OCI-LY7 (cell line): ENCODE measurements around the gene ACBD6. TPM values are rescaled to one million over a fixed set of nuclear protein-coding genes. Genes with fewer than 3 reads are reported as not detected.

Experiments used
- BruUV-seq: library from RNA; stranded (reverse); fragments of 400-500 nt; replicated peaks from 2 replicates; lab custom pipeline; 2021; lab: Mats Ljungman, UMichigan
- CTCF ChIA-PET: fragments of 300-600 bp; sonication (Branson Sonifier 250); formaldehyde crosslinking; loops from one replicate; lab custom pipeline; 2022; ENCODE audit warnings: antibody characterized with exemption; ENCODE audit not compliant: unreplicated experiment; lab: Charles Lee
- POLR2A ChIA-PET: fragments of 300-600 bp; sonication (Branson Sonifier 250); formaldehyde crosslinking; loops from one replicate; lab custom pipeline; 2022; ENCODE audit warnings: antibody characterized with exemption; lab: Charles Lee
- DNase-seq: peaks from one replicate; pipeline ENCODE4 v3.0.0-alpha.2; 2015; ENCODE audit warnings: low spot score
- H2AFZ ChIP-seq: fragments of 200-600 bp; sonication (generic), shearing (Covaris generic); 2 replicates; pipeline ENCODE4 v1.6.1; 2014; ENCODE audit warnings: mild to moderate bottlenecking, antibody characterized with exemption, low read length, moderate library complexity
- H3K27ac ChIP-seq: fragments of 200-600 bp; sonication (generic); 2 replicates; pipeline ENCODE4 v1.5.1; 2014; ENCODE audit warnings: mixed run types, low read depth, mild to moderate bottlenecking, moderate library complexity, low read length, inconsistent platforms; ENCODE audit not compliant: poor library complexity, severe bottlenecking
- H3K36me3 ChIP-seq: fragments of 200-600 bp; sonication (generic); 2 replicates; pipeline ENCODE4 v1.6.1; 2014; ENCODE audit warnings: mild to moderate bottlenecking, antibody characterized with exemption, low read length, moderate library complexity, mixed read lengths; ENCODE audit not compliant: insufficient read depth
- H3K4me1 ChIP-seq: fragments of 200-600 bp; sonication (generic); 2 replicates; pipeline ENCODE4 v1.5.1; 2014; ENCODE audit warnings: mild to moderate bottlenecking, low read length; ENCODE audit not compliant: insufficient read depth, poor library complexity, severe bottlenecking
- H3K4me2 ChIP-seq: fragments of 200-600 bp; sonication (generic); 2 replicates; pipeline ENCODE4 v1.6.1; 2014; ENCODE audit warnings: mild to moderate bottlenecking, low read length
- H3K4me3 ChIP-seq: fragments of 200-600 bp; sonication (generic); 2 replicates; pipeline ENCODE4 v1.5.1; 2014; ENCODE audit warnings: mild to moderate bottlenecking, low read depth, low read length; ENCODE audit not compliant: poor library complexity, severe bottlenecking
- H3K79me2 ChIP-seq: fragments of 200-600 bp; sonication (generic); 2 replicates; pipeline ENCODE4 v1.6.1; 2016; ENCODE audit warnings: low read depth, mild to moderate bottlenecking, low read length, moderate library complexity, mixed read lengths; ENCODE audit not compliant: insufficient read depth
- H3K9me2 ChIP-seq: fragments of 200-600 bp; sonication (generic); 2 replicates; pipeline ENCODE4 v1.6.1; 2016; ENCODE audit warnings: mild to moderate bottlenecking, low read length, mixed read lengths; ENCODE audit not compliant: insufficient read depth
- H3K9me3 ChIP-seq: fragments of 200-600 bp; sonication (generic); 2 replicates; pipeline ENCODE4 v1.6.1; 2014; ENCODE audit warnings: mild to moderate bottlenecking, mixed run types, low read length, mixed read lengths
- H4K20me1 ChIP-seq: fragments of 200-600 bp; sonication (generic); 2 replicates; pipeline ENCODE4 v1.6.1; 2014; ENCODE audit warnings: mild to moderate bottlenecking, antibody characterized with exemption, low read length, moderate library complexity, mixed read lengths; ENCODE audit not compliant: insufficient read depth
- CTCF ChIP-seq: fragments of 200-600 bp; sonication (generic); conservative IDR thresholded peaks from 2 replicates; pipeline ENCODE4 v1.5.1; 2014; ENCODE audit warnings: mild to moderate bottlenecking, antibody characterized with exemption, low read length, moderate library complexity, mixed read lengths
- EZH2phosphoT487 ChIP-seq: fragments of 200-600 bp; sonication (generic); IDR thresholded peaks from 2 replicates; pipeline ENCODE4 v1.6.1; 2018; ENCODE audit warnings: low read depth, borderline replicate concordance, mild to moderate bottlenecking, mixed run types, antibody characterized with exemption, low read length, moderate library complexity, mixed read lengths
- intact Hi-C: fragments of 100-400 bp; cut with micrococcal nuclease; formaldehyde crosslinking; loops from one replicate; pipeline ENCODE4 v1.10.0; 2022; ENCODE audit not compliant: unreplicated experiment
- total RNA-seq, 2 experiments: library from RNA; depleted of rRNA in 1 of 2; stranded (reverse); fragments of >200 nt in 1 of 2; shearing (Covaris generic) in 1 of 2; gene quantifications; 2 replicates each; pipeline ENCODE4 v1.2.3, GENCODE V29; 2014 to 2022

ACBD6 gene
- total RNA-seq, 2 experiments from 2014 or later: 61.2 to 78.4 TPM

- H3K4me3 ChIP-seq: no peak overlapping the region
- H3K4me2 ChIP-seq: no peak overlapping the region
- TF ChIP-seq CTCF: no peak
- TF ChIP-seq EZH2phosphoT487: no peak
- H2AFZ ChIP-seq: no peak overlapping the region
- H3K9me3 ChIP-seq: no peaks in the 10 kb centered on the region
- H4K20me1 ChIP-seq: no peaks in the 10 kb centered on the region
- no peaks in the 10 kb centered on the region for H3K4me1 ChIP-seq
- no peak overlapping the region for H3K27ac ChIP-seq
- POLR2A ChIA-PET: no interaction called here
- H3K79me2 ChIP-seq: no peaks in the 10 kb centered on the region
- BruUV-seq: no TSS peak
- DNase-seq: no peak
- no peaks in the 10 kb centered on the region for H3K9me2 ChIP-seq
- H3K36me3 ChIP-seq: peaks cover 17% of the 10 kb centered on the region
- CTCF ChIA-PET: no interaction called here
- intact Hi-C loops: no loop called here
Observed at GRCh38 chr1:180274221-180274620, 228.2 kb downstream of the ACBD6 start.

GRCh38 chr1:180273066-180273465 is 229.3 kb downstream of the ACBD6 start:
- no peaks in the 10 kb centered on the region for H4K20me1 ChIP-seq
- ChIA-PET CTCF (no interaction called here), POLR2A (interaction anchor here (0.6 to 1.1 kb wide), 2 partner anchors 13 to 317 kb away, joined by 3 read pairs; no protein-coding TSS in a partner anchor)
- H3K4me3 ChIP-seq: no peak overlapping the region
- no peak for DNase-seq
- intact Hi-C loops: no loop called here
- no peak overlapping the region for H3K4me2 ChIP-seq
- peaks cover 17% of the 10 kb centered on the region for H3K36me3 ChIP-seq
- no peak overlapping the region for H3K27ac ChIP-seq
- no TSS peak for BruUV-seq
- no peaks in the 10 kb centered on the region for H3K9me3 ChIP-seq
- no peak overlapping the region for H2AFZ ChIP-seq
- no peak for TF ChIP-seq EZH2phosphoT487
- no peak for TF ChIP-seq CTCF
- no peaks in the 10 kb centered on the region for H3K9me2 ChIP-seq
- H3K4me1 ChIP-seq: no peaks in the 10 kb centered on the region
- no peaks in the 10 kb centered on the region for H3K79me2 ChIP-seq

- ChIA-PET CTCF (no interaction called here), POLR2A (no interaction called here)
- no peak overlapping the region for H3K27ac ChIP-seq
- H3K79me2 ChIP-seq: no peaks in the 10 kb centered on the region
- H4K20me1 ChIP-seq: no peaks in the 10 kb centered on the region
- H3K9me2 ChIP-seq: no peaks in the 10 kb centered on the region
- intact Hi-C loops: no loop called here
- peaks cover 17% of the 10 kb centered on the region for H3K36me3 ChIP-seq
- no peak overlapping the region for H3K4me2 ChIP-seq
- H3K4me1 ChIP-seq: no peaks in the 10 kb centered on the region
- H3K9me3 ChIP-seq: no peaks in the 10 kb centered on the region
- H3K4me3 ChIP-seq: no peak overlapping the region
- DNase-seq: no peak
- TF ChIP-seq CTCF (no peak), EZH2phosphoT487 (no peak)
- no TSS peak for BruUV-seq
- no peak overlapping the region for H2AFZ ChIP-seq
Observed at GRCh38 chr1:180272395-180272794, 230.0 kb downstream of the ACBD6 start.
